GM13977 (cell line): ENCODE results near the gene ARG2.
A peak's percentile ranks its signal among the peaks of the same experiment; 100 is the strongest.

Experiments used
- DNase-seq: peaks from one replicate; pipeline ENCODE4 v3.0.0; 2012; ENCODE audit warnings: low spot score
- CTCF ChIP-seq: IDR thresholded peaks from 2 replicates; pipeline ENCODE4 v1.5.1; 2012; ENCODE audit warnings: mild to moderate bottlenecking, control low read depth; ENCODE audit not compliant: insufficient read depth; ENCODE audit errors: extremely low read depth, missing control alignments
- in situ Hi-C: fragments of 300-500 bp; cut with MboI; formaldehyde crosslinking; loops from one replicate; pipeline ENCODE4 v1.12.0; 2022; ENCODE audit warnings: low sequenced_read_pairs, low pct_unique_long_range_greater_than_20kb, mixed read lengths, inconsistent platforms; ENCODE audit not compliant: unreplicated experiment

Gene ARG2

GRCh38 chr14:67679006-67679405 is 59.3 kb downstream of the ARG2 start:
- no peak for TF ChIP-seq CTCF
- no peak for DNase-seq
- in situ Hi-C loops: no loop called here

DNA sequence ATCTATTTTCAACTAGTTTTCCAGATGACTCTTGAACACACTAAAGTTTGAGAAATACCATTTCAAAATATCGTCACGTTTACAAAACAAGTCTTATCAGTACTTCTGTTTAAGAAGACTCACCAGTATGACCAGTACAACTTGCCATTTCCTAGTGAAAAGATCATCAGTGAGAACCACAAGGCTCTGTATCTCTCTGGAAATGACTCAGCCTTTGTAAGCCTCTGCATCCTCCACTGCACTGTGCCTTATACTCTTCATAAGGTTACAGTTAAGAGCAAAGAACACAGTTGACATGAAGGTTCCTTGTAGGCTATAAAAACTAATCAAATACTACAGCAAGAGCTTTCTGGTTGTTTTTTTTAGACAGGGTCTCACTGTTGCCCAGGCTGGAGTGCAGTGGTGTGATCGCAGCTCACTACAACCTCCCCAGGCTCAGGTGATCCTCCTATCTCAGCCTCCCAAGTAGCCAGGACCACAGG is 60.4 kb downstream of the ARG2 start:
- DNase-seq: peak; percentile 81
- no peak for TF ChIP-seq CTCF
- in situ Hi-C loops: no loop called here

- no peak for TF ChIP-seq CTCF
- no peak for DNase-seq
- in situ Hi-C loops: no loop called here
Observed at GRCh38 chr14:67680941-67681340, 61.2 kb downstream of the ARG2 start.

DNA sequence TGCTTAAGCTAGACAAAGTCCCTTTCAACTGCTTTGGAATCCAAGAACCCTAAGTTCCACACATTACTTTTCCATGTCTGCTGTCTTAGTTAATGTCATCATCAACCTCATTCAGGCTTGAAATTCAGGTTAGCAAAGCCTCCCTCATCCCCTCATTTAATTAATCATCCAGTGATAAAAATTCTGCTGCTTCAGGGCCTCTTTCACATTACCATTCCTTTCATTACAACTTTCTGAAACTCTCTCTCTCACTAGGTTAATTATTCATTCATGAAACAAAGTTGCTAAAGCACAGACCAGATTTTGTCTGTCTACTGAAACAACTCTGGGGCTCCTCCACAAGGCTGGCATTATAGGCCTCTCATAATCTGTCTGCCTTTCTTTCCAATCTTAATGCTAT is 64.1 kb downstream of the ARG2 start:
- TF ChIP-seq CTCF: no peak
- no peak for DNase-seq
- in situ Hi-C loops: no loop called here

- in situ Hi-C loops: no loop called here
Observed at GRCh38 chr14:67690011-67690410, 70.3 kb downstream of the ARG2 start.

DNA sequence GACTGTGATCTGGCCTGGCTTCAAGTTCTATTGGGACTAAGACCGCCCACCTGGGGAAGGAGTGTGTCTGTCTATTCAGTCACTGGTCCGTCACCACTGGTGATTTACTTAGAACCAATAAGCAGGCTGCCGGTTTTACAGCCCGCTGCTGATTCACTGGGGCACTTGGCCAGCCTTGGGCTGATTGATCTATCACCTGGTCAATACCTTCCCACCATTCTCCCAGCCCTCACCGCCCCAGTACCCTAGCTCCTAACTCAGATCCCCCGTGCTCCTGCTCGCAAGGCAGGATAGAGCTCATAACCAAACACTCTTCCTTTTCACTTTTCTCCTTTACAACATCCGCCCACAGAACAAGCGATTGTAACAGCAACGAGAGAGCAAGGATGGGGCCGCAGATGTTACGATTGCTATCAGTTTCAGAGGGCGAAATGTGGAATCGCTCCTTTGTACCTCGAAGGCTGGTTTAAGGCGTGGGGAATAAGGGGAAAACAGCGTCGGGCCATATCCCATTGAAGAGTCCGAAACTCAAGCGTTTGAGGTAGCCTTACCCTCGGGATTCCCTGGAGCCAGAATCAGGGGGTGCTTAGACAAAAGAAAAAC is 75.2 kb downstream of the ARG2 start:
- TF ChIP-seq CTCF: no peak
- DNase-seq: peak; percentile 88
- in situ Hi-C loops: no loop called here

More at GRCh38 chr14:67690011-67690410, 70.3 kb downstream of the ARG2 start:
- no peak for DNase-seq
- TF ChIP-seq CTCF: no peak
